Colonic mucosa (tissue), 4 donors: ENCODE measurements around the gene BCKDHB. TPM values are rescaled to one million over a fixed set of nuclear protein-coding genes. Genes with fewer than 3 reads are reported as not detected.

Source experiments
- DNase-seq: peaks from one replicate; pipeline ENCODE4 v3.0.0-alpha.2; 2020
- H3K27ac ChIP-seq: fragments of 200-600 bp; one replicate; pipeline ENCODE4 v1.8.0; 2021
- H3K27me3 ChIP-seq: fragments of 200-600 bp; one replicate; pipeline ENCODE4 v1.8.0; 2021
- H3K36me3 ChIP-seq: fragments of 200-600 bp; one replicate; pipeline ENCODE4 v1.8.0; 2021
- H3K4me1 ChIP-seq: fragments of 200-600 bp; one replicate; pipeline ENCODE4 v1.8.0; 2021; ENCODE audit warnings: mild to moderate bottlenecking
- H3K4me3 ChIP-seq: fragments of 200-600 bp; one replicate; pipeline ENCODE4 v1.8.0; 2021
- H3K9ac ChIP-seq, 2 donors: one replicate each; pipeline ENCODE4 v1.7.0; 2013; ENCODE audit warnings: control low read depth in 2 of 2, low read depth in 2 of 2, low read length in 2 of 2
- H3K9me3 ChIP-seq: fragments of 200-600 bp; one replicate; pipeline ENCODE4 v1.8.0; 2021
- intact Hi-C: fragments of 100-400 bp; cut with DNase I; formaldehyde crosslinking; loops from one replicate; pipeline ENCODE4 v1.14.1; 2022
- total RNA-seq, 2 donors: library from RNA; stranded (reverse); fragmentation: NEBNext Ultra II Directional in 1 of 2; extraction: Animal tissue kit (Norgen Biotek cat#: 25700) in 1 of 2; gene quantifications; one replicate each; pipeline ENCODE4 v1.2.1, GENCODE V29; 2021
- TF ChIP-seq, protein P1 (sequence below): fragments of 200-600 bp; IDR thresholded peaks from one replicate; pipeline ENCODE4 v1.8.0; 2022; ENCODE audit warnings: antibody characterized with exemption, mild to moderate bottlenecking
- donor health status: healthy.
- donor health status: DM: no; HTN: no; CAD: no.
- donor health status: DM: no; HTN: no; CAD: no.

The BCKDHB gene
- total RNA-seq, 2 donors from 2014 or later: 27.4 to 47.1 TPM

- no peaks in the 10 kb centered on the region for H3K4me1 ChIP-seq
- H3K27me3 ChIP-seq: no peaks in the 10 kb centered on the region
- H3K9ac ChIP-seq: no peak overlapping the region
- H3K36me3 ChIP-seq: no peaks in the 10 kb centered on the region
- H3K4me3 ChIP-seq: no peak overlapping the region
- DNase-seq: no peak
- TF ChIP-seq, protein P1, sequence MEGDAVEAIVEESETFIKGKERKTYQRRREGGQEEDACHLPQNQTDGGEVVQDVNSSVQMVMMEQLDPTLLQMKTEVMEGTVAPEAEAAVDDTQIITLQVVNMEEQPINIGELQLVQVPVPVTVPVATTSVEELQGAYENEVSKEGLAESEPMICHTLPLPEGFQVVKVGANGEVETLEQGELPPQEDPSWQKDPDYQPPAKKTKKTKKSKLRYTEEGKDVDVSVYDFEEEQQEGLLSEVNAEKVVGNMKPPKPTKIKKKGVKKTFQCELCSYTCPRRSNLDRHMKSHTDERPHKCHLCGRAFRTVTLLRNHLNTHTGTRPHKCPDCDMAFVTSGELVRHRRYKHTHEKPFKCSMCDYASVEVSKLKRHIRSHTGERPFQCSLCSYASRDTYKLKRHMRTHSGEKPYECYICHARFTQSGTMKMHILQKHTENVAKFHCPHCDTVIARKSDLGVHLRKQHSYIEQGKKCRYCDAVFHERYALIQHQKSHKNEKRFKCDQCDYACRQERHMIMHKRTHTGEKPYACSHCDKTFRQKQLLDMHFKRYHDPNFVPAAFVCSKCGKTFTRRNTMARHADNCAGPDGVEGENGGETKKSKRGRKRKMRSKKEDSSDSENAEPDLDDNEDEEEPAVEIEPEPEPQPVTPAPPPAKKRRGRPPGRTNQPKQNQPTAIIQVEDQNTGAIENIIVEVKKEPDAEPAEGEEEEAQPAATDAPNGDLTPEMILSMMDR: no peak
- no peaks in the 10 kb centered on the region for H3K9me3 ChIP-seq
- no peak overlapping the region for H3K27ac ChIP-seq
- intact Hi-C loops: no loop called here
Observed at GRCh38 chr6:80331974-80332373, 225.5 kb downstream of the BCKDHB start.

DNA sequence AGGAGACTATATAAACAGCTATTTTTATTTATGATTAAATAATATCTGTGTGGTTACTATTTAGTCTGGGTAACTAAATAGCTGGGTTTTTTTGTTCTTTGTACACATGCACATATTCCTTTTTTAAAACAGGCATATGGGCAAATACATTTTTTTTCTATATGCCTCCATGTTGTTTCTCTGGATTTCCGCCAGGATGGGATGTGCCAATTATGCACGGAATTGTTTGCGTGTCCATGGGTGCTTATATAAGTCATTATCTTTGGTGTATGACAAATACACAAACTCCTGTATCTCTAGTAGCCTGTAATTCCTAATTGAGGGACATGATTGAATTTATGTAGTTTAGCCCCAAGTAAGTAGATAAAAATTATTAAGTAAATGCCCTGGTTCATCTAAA, 226.9 kb downstream of the BCKDHB start:
- no peak overlapping the region for H3K4me3 ChIP-seq
- no peaks in the 10 kb centered on the region for H3K9me3 ChIP-seq
- no peaks in the 10 kb centered on the region for H3K36me3 ChIP-seq
- no peak overlapping the region for H3K27ac ChIP-seq
- DNase-seq: no peak
- H3K4me1 ChIP-seq: no peaks in the 10 kb centered on the region
- H3K27me3 ChIP-seq: no peaks in the 10 kb centered on the region
- TF ChIP-seq, protein P1: no peak
- H3K9ac ChIP-seq: no peak overlapping the region
- intact Hi-C loops: no loop called here

DNA sequence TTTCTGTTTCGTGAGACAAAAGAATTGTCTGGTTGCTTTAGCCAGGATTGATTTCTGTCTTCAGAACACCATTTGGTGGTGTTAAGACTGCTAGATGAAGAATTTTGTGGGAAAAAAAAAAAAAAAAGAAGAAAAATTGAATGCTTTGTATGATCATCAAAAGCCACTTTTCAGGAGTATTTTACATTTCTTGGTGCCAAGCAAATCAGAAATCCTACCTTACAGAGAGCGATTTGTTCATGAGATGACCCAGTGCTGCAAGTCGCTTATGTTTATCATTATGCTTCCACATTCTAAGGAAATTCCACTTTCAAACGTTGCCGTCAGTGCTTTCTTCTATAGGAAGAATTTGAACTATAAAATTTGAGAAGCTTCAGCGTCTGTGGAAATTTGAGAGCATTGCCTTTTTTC, 228.7 kb downstream of the BCKDHB start:
- DNase-seq: no peak
- Histone ChIP-seq H3K36me3 (no peaks in the 10 kb centered on the region), H3K27me3 (no peaks in the 10 kb centered on the region), H3K9me3 (no peaks in the 10 kb centered on the region), H3K9ac (no peak overlapping the region), H3K27ac (no peak overlapping the region), H3K4me3 (no peak overlapping the region), H3K4me1 (no peaks in the 10 kb centered on the region)
- intact Hi-C loops: no loop called here
- TF ChIP-seq, protein P1: no peak

GRCh38 chr6:80336911-80337310, 230.4 kb downstream of the BCKDHB start:
- H3K4me3 ChIP-seq: no peak overlapping the region
- TF ChIP-seq, protein P1: no peak
- no peaks in the 10 kb centered on the region for H3K4me1 ChIP-seq

GRCh38 chr6:80338201-80338836, 231.8 kb downstream of the BCKDHB start:
- intact Hi-C loops: no loop called here
- TF ChIP-seq, protein P1: peak; percentile 61
- Histone ChIP-seq H3K4me3 (no peak overlapping the region), H3K4me1 (no peaks in the 10 kb centered on the region), H3K27me3 (no peaks in the 10 kb centered on the region), H3K36me3 (no peaks in the 10 kb centered on the region), H3K27ac (no peak overlapping the region), H3K9ac (no peak overlapping the region), H3K9me3 (no peaks in the 10 kb centered on the region)
- peak; percentile 72 for DNase-seq

More at GRCh38 chr6:80336911-80337310, 230.4 kb downstream of the BCKDHB start:
- Histone ChIP-seq H3K27ac (no peak overlapping the region), H3K9me3 (no peaks in the 10 kb centered on the region), H3K27me3 (no peaks in the 10 kb centered on the region), H3K9ac (no peak overlapping the region), H3K36me3 (no peaks in the 10 kb centered on the region)
- no peak for DNase-seq
- intact Hi-C loops: no loop called here
